Gastroesophageal sphincter (tissue), 4 donors: Measurements from ENCODE around the gene FAM47B. TPM values are rescaled to one million over a fixed set of nuclear protein-coding genes. Genes with fewer than 3 reads are reported as not detected.

Source experiments
- ATAC-seq: fragments of 150-250 bp; one replicate; pipeline ENCODE4 v1.9.1; 2016; ENCODE audit warnings: mild to moderate bottlenecking, moderate library complexity
- H3K27ac ChIP-seq, 4 donors: fragments of 200-600 bp; sonication (generic) in 3 of 4; 1 replicate in 3 of 4; 2 replicates in 1 of 4; pipeline ENCODE4 v1.5.1; 2016 to 2019
- H3K27me3 ChIP-seq: fragments of 200-600 bp; sonication (generic); one replicate; pipeline ENCODE4 v1.5.1; 2019
- H3K36me3 ChIP-seq, 2 donors: fragments of 200-600 bp; sonication (generic); one replicate each; pipeline ENCODE4 v1.5.1; 2019; ENCODE audit warnings: control low read depth in 1 of 2
- H3K4me1 ChIP-seq, 3 donors: fragments of 200-600 bp; sonication (generic); 1 replicate in 2 of 3; 2 replicates in 1 of 3; pipeline ENCODE4 v1.5.1; 2016 to 2019; ENCODE audit warnings: control low read depth in 2 of 3
- H3K4me3 ChIP-seq, 2 donors: fragments of 200-600 bp; sonication (generic); one replicate each; pipeline ENCODE4 v1.5.1; 2019; ENCODE audit warnings: mild to moderate bottlenecking in 1 of 2, moderate library complexity in 1 of 2
- H3K9me3 ChIP-seq, 3 donors: fragments of 200-600 bp; sonication (generic); one replicate each; pipeline ENCODE4 v1.5.1; 2017 to 2019; ENCODE audit warnings: control low read depth in 2 of 3
- EP300 ChIP-seq: sonication (generic); formaldehyde crosslinking; IDR thresholded peaks from one replicate; pipeline ENCODE4 v1.6.1; 2017; ENCODE audit warnings: antibody characterized with exemption, mild to moderate bottlenecking
- POLR2A ChIP-seq, 2 donors: fragments of 450-650 bp; IDR thresholded peaks; one replicate each; pipeline ENCODE4 v1.6.1; 2017; ENCODE audit warnings: antibody characterized with exemption in 2 of 2, mild to moderate bottlenecking in 2 of 2, moderate library complexity in 1 of 2
- POLR2AphosphoS5 ChIP-seq: sonication (generic); formaldehyde crosslinking; IDR thresholded peaks from one replicate; pipeline ENCODE4 v1.6.1; 2017; ENCODE audit warnings: antibody characterized with exemption
- WGBS, 2 donors: methylation state at CpG; one replicate each; pipeline ENCODE4 v1.1.5; 2018; ENCODE audit warnings: low coverage in 1 of 2; 5-methylcytosine and 5-hydroxymethylcytosine counted together
- total RNA-seq, 4 donors: library from RNA; depleted of rRNA; stranded (reverse); fragments of >200 nt; gene quantifications; one replicate each; pipeline ENCODE4 v1.1.0, GENCODE V29; 2016
- TF ChIP-seq, protein P1 (sequence below), 4 experiments: fragments of 200-600 bp in 2 of 4; fragments of 450-650 bp in 2 of 4; sonication (generic) in 1 of 4; IDR thresholded peaks; one replicate each; pipeline ENCODE4 v1.5.1; 2017 to 2019; ENCODE audit warnings: antibody characterized with exemption in 4 of 4, mild to moderate bottlenecking in 2 of 4, moderate library complexity in 2 of 4

FAM47B gene
- total RNA-seq, 4 donors from 2014 or later = not detected

DNA sequence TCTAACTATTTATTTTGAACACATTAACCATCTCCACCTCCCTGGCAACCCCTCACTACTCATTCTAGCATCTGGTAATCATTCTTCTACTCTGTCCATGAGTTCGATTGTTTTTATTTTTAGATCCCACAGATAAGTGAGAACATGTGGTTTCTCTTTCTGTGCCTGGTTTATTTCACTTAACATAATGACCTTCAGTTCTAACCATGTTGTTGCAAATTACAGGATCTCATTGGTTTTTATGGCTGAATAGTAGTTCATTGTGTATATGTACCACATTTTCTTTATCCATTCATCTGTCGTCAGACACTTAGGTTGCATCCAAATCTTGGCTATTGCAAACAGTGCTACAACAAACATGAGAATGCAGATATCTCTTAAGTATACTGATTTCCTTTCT is 33.4 kb upstream of the FAM47B start:
- Histone ChIP-seq H3K4me3 (no peak overlapping the region), H3K27me3 (no peaks in the 10 kb centered on the region), H3K4me1 (no peaks in the 10 kb centered on the region), H3K9me3 (no peaks in the 10 kb centered on the region), H3K36me3 (no peaks in the 10 kb centered on the region), H3K27ac (no peak overlapping the region)
- ATAC-seq = no peak
- WGBS, 2 donors = 33 to 73% methylated on average over 1 to 2 of the region's 2 CpGs
- TF ChIP-seq POLR2A (IDR thresholded peaks at IDR 0.05) = no peak
- no peak for TF ChIP-seq EP300
- TF ChIP-seq POLR2AphosphoS5 = no peak
- TF ChIP-seq, protein P1, sequence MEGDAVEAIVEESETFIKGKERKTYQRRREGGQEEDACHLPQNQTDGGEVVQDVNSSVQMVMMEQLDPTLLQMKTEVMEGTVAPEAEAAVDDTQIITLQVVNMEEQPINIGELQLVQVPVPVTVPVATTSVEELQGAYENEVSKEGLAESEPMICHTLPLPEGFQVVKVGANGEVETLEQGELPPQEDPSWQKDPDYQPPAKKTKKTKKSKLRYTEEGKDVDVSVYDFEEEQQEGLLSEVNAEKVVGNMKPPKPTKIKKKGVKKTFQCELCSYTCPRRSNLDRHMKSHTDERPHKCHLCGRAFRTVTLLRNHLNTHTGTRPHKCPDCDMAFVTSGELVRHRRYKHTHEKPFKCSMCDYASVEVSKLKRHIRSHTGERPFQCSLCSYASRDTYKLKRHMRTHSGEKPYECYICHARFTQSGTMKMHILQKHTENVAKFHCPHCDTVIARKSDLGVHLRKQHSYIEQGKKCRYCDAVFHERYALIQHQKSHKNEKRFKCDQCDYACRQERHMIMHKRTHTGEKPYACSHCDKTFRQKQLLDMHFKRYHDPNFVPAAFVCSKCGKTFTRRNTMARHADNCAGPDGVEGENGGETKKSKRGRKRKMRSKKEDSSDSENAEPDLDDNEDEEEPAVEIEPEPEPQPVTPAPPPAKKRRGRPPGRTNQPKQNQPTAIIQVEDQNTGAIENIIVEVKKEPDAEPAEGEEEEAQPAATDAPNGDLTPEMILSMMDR (IDR thresholded peaks at IDR 0.05) = no peak

- Histone ChIP-seq H3K36me3 (no peaks in the 10 kb centered on the region), H3K9me3 (no peaks in the 10 kb centered on the region), H3K27ac (no peak overlapping the region), H3K4me1 (no peaks in the 10 kb centered on the region), H3K4me3 (no peak overlapping the region), H3K27me3 (no peaks in the 10 kb centered on the region)
- no peak for ATAC-seq
- 50 to 65% methylated on average over 1 to 3 of the region's 3 CpGs for WGBS, 2 donors
- TF ChIP-seq POLR2AphosphoS5 (no peak), EP300 (no peak), POLR2A (IDR thresholded peaks at IDR 0.05) (no peak)
- TF ChIP-seq, protein P1 (IDR thresholded peaks at IDR 0.05) = no peak
Measured at GRCh38 chrX:34915463-34916225, 27.0 kb upstream of the FAM47B start.

- no peak overlapping the region for H3K4me3 ChIP-seq
- TF ChIP-seq POLR2AphosphoS5 (no peak), EP300 (no peak), POLR2A (IDR thresholded peaks at IDR 0.05) (no peak)
- TF ChIP-seq, protein P1 (IDR thresholded peaks at IDR 0.05) = no peak
- no peak overlapping the region for H3K27ac ChIP-seq
- no peaks in the 10 kb centered on the region for H3K27me3 ChIP-seq
- no peaks in the 10 kb centered on the region for H3K4me1 ChIP-seq
- 50 to 54% methylated on average over 1 of the region's 1 CpG for WGBS, 2 donors
- no peaks in the 10 kb centered on the region for H3K9me3 ChIP-seq
- H3K36me3 ChIP-seq = no peaks in the 10 kb centered on the region
- no peak for ATAC-seq
Measured at GRCh38 chrX:34917146-34917545, 25.4 kb upstream of the FAM47B start.

GRCh38 chrX:34918091-34918736 is 24.4 kb upstream of the FAM47B start:
- no peaks in the 10 kb centered on the region for H3K9me3 ChIP-seq

More at GRCh38 chrX:34918091-34918736, 24.4 kb upstream of the FAM47B start:
- TF ChIP-seq POLR2AphosphoS5 (no peak), POLR2A (IDR thresholded peaks at IDR 0.05) (no peak), EP300 (no peak)
- TF ChIP-seq, protein P1 (IDR thresholded peaks at IDR 0.05) = no peak
- 41 to 44% methylated on average over 4 of the region's 5 CpGs for WGBS, 2 donors
- no peaks in the 10 kb centered on the region for H3K4me1 ChIP-seq
- no peaks in the 10 kb centered on the region for H3K36me3 ChIP-seq
- no peak overlapping the region for H3K27ac ChIP-seq
- ATAC-seq = no peak
- no peaks in the 10 kb centered on the region for H3K27me3 ChIP-seq
- H3K4me3 ChIP-seq = no peak overlapping the region
